Esophagus squamous epithelium (tissue), 5 donors: ENCODE data around the gene BRICD5. TPM values are rescaled to one million over a fixed set of nuclear protein-coding genes. Genes with fewer than 3 reads are reported as not detected.

Experiments
- DNase-seq: peaks from one replicate; lab custom pipeline; 2025; lab: John Stamatoyannopoulos, UW
- H3K27ac ChIP-seq, 4 donors: fragments of 200-600 bp; sonication (generic); one replicate each; pipeline ENCODE4 v1.5.1; 2016 to 2019; ENCODE audit warnings: mild to moderate bottlenecking in 1 of 4
- H3K27me3 ChIP-seq, 4 donors: fragments of 200-600 bp; sonication (generic); 1 replicate in 3 of 4; 2 replicates in 1 of 4; pipeline versions ENCODE4 v1.5.1 to v1.6.0; 2017 to 2021; ENCODE audit warnings: antibody characterized with exemption in 1 of 4
- H3K36me3 ChIP-seq, 3 donors: fragments of 200-600 bp; sonication (generic); one replicate each; pipeline ENCODE4 v1.5.1; 2016 to 2019
- H3K4me1 ChIP-seq, 3 donors: fragments of 200-600 bp; sonication (generic); one replicate each; pipeline ENCODE4 v1.5.1; 2017 to 2019
- H3K4me3 ChIP-seq, 4 donors: fragments of 200-600 bp; sonication (generic); 1 replicate in 3 of 4; 2 replicates in 1 of 4; pipeline ENCODE4 v1.5.1; 2016 to 2019; ENCODE audit warnings: mild to moderate bottlenecking in 2 of 4, moderate library complexity in 1 of 4
- H3K9me3 ChIP-seq, 3 donors: fragments of 200-600 bp; sonication (generic); one replicate each; pipeline ENCODE4 v1.5.1; 2016 to 2019
- POLR2A ChIP-seq, 4 donors: fragments of 450-650 bp; IDR thresholded peaks; one replicate each; pipeline ENCODE4 v1.6.1; 2017; ENCODE audit warnings: antibody characterized with exemption in 4 of 4, mild to moderate bottlenecking in 4 of 4, moderate library complexity in 3 of 4
- WGBS, 2 donors: methylation state at CpG; one replicate each; pipeline ENCODE4 v1.1.5; 2018; 5-methylcytosine and 5-hydroxymethylcytosine counted together
- intact Hi-C: fragments of 100-400 bp; cut with DNase I; formaldehyde crosslinking; loops from one replicate; pipeline ENCODE4 v1.15.0; 2022
- total RNA-seq, 4 donors: library from RNA; depleted of rRNA; stranded (reverse); fragments of >200 nt; gene quantifications; one replicate each; pipeline ENCODE4 v1.1.0, GENCODE V29; 2016
- TF ChIP-seq, protein P1 (sequence below), 6 experiments: fragments of 450-650 bp in 4 of 6; fragments of 200-600 bp in 2 of 6; sonication (generic) in 2 of 6; IDR thresholded peaks; one replicate each; pipeline ENCODE4 v1.5.1; 2016 to 2019; ENCODE audit warnings: antibody characterized with exemption in 6 of 6, mild to moderate bottlenecking in 4 of 6, moderate library complexity in 4 of 6
- donor health status: DM: yes; HTN: yes; CAD: no.

BRICD5 gene
- total RNA-seq, 4 donors from 2014 or later = 1.1 to 2.0 (median 1.6) TPM; not detected in 1

GRCh38 chr16:2235234-2235651, 24.6 kb upstream of the BRICD5 start:
- intact Hi-C loops = no loop called here
- 90 to 100% methylated on average over 2 to 6 of the region's 28 CpGs for WGBS, 2 donors
- H3K36me3 ChIP-seq = peaks cover 43 to 70% (median 44%) of the 10 kb centered on the region in 3 donors

DNA sequence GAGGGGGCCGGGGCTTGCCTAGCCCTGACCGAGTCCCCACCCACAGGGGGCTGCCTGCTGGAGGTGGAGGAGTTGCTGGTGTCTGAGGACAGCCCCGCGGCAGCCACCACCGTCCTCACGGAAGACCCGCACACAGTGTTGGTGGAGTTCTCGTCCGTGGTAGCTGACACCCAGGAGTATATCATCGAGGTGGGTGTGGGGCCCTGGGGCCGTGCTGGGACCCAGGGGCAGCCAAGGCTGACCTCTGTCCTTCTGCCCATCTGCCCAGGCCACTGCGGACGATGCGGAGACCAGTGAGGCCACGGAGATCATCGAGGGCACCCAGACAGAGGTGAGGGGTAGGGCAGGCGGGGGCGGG, 24.1 kb upstream of the BRICD5 start:
- Histone ChIP-seq H3K4me1 (peaks cover 22 to 57% (median 30%) of the 10 kb centered on the region in 3 donors), H3K36me3 (peaks cover 46 to 70% (median 47%) of the 10 kb centered on the region in 3 donors), H3K27ac (no peak overlapping the region), H3K27me3 (peaks cover 7 to 48% (median 13%) of the 10 kb centered on the region in 4 donors), H3K9me3 (no peaks in the 10 kb centered on the region), H3K4me3 (no peak overlapping the region)
- no peak for DNase-seq
- 85% methylated on average over 4 of the region's 18 CpGs; no CpG with 5 or more reads in 1 of the 2 donors for WGBS, 2 donors
- intact Hi-C loops = no loop called here
- no peak for TF ChIP-seq POLR2A (IDR thresholded peaks at IDR 0.05)
- TF ChIP-seq, protein P1, sequence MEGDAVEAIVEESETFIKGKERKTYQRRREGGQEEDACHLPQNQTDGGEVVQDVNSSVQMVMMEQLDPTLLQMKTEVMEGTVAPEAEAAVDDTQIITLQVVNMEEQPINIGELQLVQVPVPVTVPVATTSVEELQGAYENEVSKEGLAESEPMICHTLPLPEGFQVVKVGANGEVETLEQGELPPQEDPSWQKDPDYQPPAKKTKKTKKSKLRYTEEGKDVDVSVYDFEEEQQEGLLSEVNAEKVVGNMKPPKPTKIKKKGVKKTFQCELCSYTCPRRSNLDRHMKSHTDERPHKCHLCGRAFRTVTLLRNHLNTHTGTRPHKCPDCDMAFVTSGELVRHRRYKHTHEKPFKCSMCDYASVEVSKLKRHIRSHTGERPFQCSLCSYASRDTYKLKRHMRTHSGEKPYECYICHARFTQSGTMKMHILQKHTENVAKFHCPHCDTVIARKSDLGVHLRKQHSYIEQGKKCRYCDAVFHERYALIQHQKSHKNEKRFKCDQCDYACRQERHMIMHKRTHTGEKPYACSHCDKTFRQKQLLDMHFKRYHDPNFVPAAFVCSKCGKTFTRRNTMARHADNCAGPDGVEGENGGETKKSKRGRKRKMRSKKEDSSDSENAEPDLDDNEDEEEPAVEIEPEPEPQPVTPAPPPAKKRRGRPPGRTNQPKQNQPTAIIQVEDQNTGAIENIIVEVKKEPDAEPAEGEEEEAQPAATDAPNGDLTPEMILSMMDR (IDR thresholded peaks at IDR 0.05) = no peak

More at GRCh38 chr16:2235234-2235651, 24.6 kb upstream of the BRICD5 start:
- TF ChIP-seq POLR2A (IDR thresholded peaks at IDR 0.05) = no peak
- TF ChIP-seq, protein P1 (IDR thresholded peaks at IDR 0.05) = no peak
- no peaks in the 10 kb centered on the region for H3K9me3 ChIP-seq
- H3K27me3 ChIP-seq = peaks cover 7 to 48% (median 13%) of the 10 kb centered on the region in 4 donors
- DNase-seq = no peak
- peaks cover 22 to 54% (median 30%) of the 10 kb centered on the region in 3 donors for H3K4me1 ChIP-seq
- no peak overlapping the region for H3K27ac ChIP-seq
- H3K4me3 ChIP-seq = no peak overlapping the region

DNA sequence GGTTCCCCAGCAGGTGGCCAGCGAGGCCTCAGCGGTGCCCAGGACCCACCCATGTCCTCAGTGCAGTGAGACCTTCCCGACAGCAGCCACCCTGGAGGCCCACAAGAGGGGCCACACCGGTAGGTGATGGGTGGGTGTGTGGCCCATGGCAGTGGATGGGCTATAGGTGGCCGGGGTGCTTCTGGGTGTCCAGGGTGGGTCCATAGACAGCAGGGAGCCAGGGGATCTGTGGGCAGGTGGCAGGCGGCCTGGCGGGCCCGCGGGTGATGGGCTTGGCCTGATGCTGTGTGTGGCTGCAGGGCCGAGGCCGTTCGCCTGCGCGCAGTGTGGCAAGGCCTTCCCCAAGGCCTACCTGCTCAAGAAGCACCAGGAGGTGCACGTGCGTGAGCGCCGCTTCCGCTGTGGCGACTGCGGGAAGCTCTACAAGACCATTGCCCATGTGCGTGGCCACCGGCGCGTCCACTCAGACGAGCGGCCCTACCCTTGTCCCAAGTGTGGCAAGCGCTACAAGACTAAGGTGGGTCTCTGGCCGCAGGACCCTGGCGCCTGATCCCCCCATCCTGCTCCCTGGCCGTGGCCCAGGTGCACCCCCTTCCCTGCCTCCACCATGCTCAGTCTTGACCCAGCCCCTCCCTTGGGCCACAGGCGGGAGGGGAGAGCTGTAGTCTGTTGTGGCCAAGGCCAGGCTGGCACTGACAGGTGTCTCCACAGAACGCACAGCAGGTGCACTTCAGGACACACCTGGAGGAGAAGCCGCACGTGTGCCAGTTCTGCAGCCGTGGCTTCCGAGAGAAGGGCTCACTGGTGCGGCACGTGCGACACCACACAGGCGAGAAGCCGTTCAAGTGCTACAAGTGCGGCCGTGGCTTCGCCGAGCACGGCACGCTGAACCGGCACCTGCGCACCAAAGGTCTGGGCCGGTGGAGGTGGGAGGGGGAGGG, 23.5 kb upstream of the BRICD5 start:
- Histone ChIP-seq H3K9me3 (no peaks in the 10 kb centered on the region), H3K36me3 (peaks cover 52 to 70% (median 53%) of the 10 kb centered on the region in 3 donors), H3K4me3 (no peak overlapping the region), H3K27me3 (peaks cover 7 to 48% (median 13%) of the 10 kb centered on the region in 4 donors), H3K27ac (no peak overlapping the region), H3K4me1 (peaks cover 22 to 57% (median 30%) of the 10 kb centered on the region in 3 donors)
- TF ChIP-seq, protein P1 (IDR thresholded peaks at IDR 0.05) = no peak
- no peak for TF ChIP-seq POLR2A (IDR thresholded peaks at IDR 0.05)
- DNase-seq = no peak
- intact Hi-C loops = no loop called here
- WGBS, 2 donors = 94 to 99% methylated on average over 16 to 29 of the region's 51 CpGs

- Histone ChIP-seq H3K9me3 (no peaks in the 10 kb centered on the region), H3K27ac (no peak overlapping the region), H3K27me3 (peaks cover 7 to 43% (median 13%) of the 10 kb centered on the region in 4 donors), H3K36me3 (peaks cover 58 to 79% (median 62%) of the 10 kb centered on the region in 3 donors), H3K4me3 (no peak overlapping the region), H3K4me1 (peaks cover 22 to 48% (median 30%) of the 10 kb centered on the region in 3 donors)
- no peak for DNase-seq
- TF ChIP-seq, protein P1 (IDR thresholded peaks at IDR 0.05) = no peak
- TF ChIP-seq POLR2A (IDR thresholded peaks at IDR 0.05) = no peak
- WGBS, 2 donors = 91% methylated on average over 7 of the region's 28 CpGs; no CpG with 5 or more reads in 1 of the 2 donors
- intact Hi-C loops = no loop called here
Observed at GRCh38 chr16:2233046-2233775, 22.5 kb upstream of the BRICD5 start.
